Panc1 (cell line): Measurements from ENCODE around the gene CFAP141. TPM values are rescaled to one million over a fixed set of nuclear protein-coding genes. Genes with fewer than 3 reads are reported as not detected.
"Not testable (repeated sequence)": the region's sequence is repeated elsewhere in the genome, so short reads cannot be mapped to it uniquely, and the experiment has no call there.

Source experiments
- ATAC-seq: fragments of 200-7000 bp; cut with Tn5 transposase; 2 replicates; pipeline ENCODE4 v1.9.1; 2020; ENCODE audit warnings: mild to moderate bottlenecking, moderate library complexity
- BruUV-seq: library from RNA; stranded (reverse); fragments of 400-500 nt; replicated peaks from 2 replicates; lab custom pipeline; 2021; lab: Mats Ljungman, UMichigan
- CTCF ChIA-PET: fragments of 300-600 bp; sonication (Branson Sonifier 250); formaldehyde crosslinking; loops from one replicate; lab custom pipeline; 2022; ENCODE audit warnings: antibody characterized with exemption; lab: Charles Lee
- POLR2A ChIA-PET: fragments of 300-600 bp; sonication (Branson Sonifier 250); formaldehyde crosslinking; loops from one replicate; lab custom pipeline; 2022; ENCODE audit warnings: antibody characterized with exemption; lab: Charles Lee
- DNase-seq: peaks from one replicate; pipeline ENCODE4 v3.0.0-alpha.2; 2010; ENCODE audit warnings: low read depth, low spot score
- H3K27ac ChIP-seq: 2 replicates; pipeline ENCODE4 v1.5.1; 2011; ENCODE audit warnings: mild to moderate bottlenecking, low read length, inconsistent platforms
- H3K27me3 ChIP-seq: fragments of 200-500 bp; sonication (Bioruptor generic); 2 replicates; pipeline ENCODE4 v1.6.0; 2014; ENCODE audit warnings: low read length, inconsistent platforms; ENCODE audit not compliant: control insufficient read depth, insufficient read depth
- H3K36me3 ChIP-seq: fragments of 200-500 bp; sonication (Bioruptor generic); 2 replicates; pipeline ENCODE4 v1.5.1; 2014; ENCODE audit warnings: inconsistent platforms, mild to moderate bottlenecking, low read length, moderate library complexity; ENCODE audit not compliant: control insufficient read depth, insufficient read depth
- H3K4me1 ChIP-seq: 2 replicates; pipeline ENCODE4 v1.5.1; 2011; ENCODE audit warnings: inconsistent platforms, mild to moderate bottlenecking, low read length, moderate library complexity; ENCODE audit not compliant: control insufficient read depth, insufficient read depth
- H3K4me3 ChIP-seq, 2 experiments: 2 replicates each; pipeline ENCODE4 v1.5.1; 2011 to 2012; ENCODE audit warnings: low read depth in 2 of 2, low read length in 2 of 2, mild to moderate bottlenecking in 2 of 2, inconsistent platforms in 1 of 2, moderate library complexity in 1 of 2
- H3K9me3 ChIP-seq: fragments of 200-500 bp; sonication (Bioruptor generic); 2 replicates; pipeline ENCODE4 v1.5.1; 2014; ENCODE audit warnings: low read depth, mild to moderate bottlenecking, inconsistent platforms, low read length, moderate library complexity; ENCODE audit not compliant: control insufficient read depth, insufficient read depth
- POLR2AphosphoS5 ChIP-seq: IDR thresholded peaks from 2 replicates; pipeline ENCODE4 v1.6.1; 2012; ENCODE audit warnings: mild to moderate bottlenecking, low read depth, low read length, moderate library complexity
- SIN3A ChIP-seq: IDR thresholded peaks from 2 replicates; pipeline ENCODE4 v1.6.1; 2012; ENCODE audit warnings: low read depth, mild to moderate bottlenecking, low read length, moderate library complexity, borderline replicate concordance; ENCODE audit not compliant: insufficient read depth
- TCF7L2 ChIP-seq: IDR thresholded peaks from 2 replicates; pipeline ENCODE4 v1.6.1; 2011; ENCODE audit warnings: mild to moderate bottlenecking, low read depth, low read length, inconsistent platforms
- in situ Hi-C: cut with HindIII; loops from 2 replicates; pipeline ENCODE4 v1.10.0; 2016; ENCODE audit warnings: low sequenced_read_pairs, low pct_unique_long_range_greater_than_20kb
- intact Hi-C: fragments of 100-400 bp; cut with micrococcal nuclease; formaldehyde crosslinking; loops from one replicate; pipeline ENCODE4 v1.10.0; 2022; ENCODE audit not compliant: unreplicated experiment
- total RNA-seq: library from RNA; stranded (reverse); gene quantifications from one replicate; pipeline ENCODE4 v1.2.1, GENCODE V29; 2021; ENCODE audit not compliant: unreplicated experiment
- TF ChIP-seq, protein P1 (sequence below): fragments of 450-650 bp; IDR thresholded peaks from 2 replicates; pipeline ENCODE4 v1.5.1; 2017; ENCODE audit warnings: mild to moderate bottlenecking
- TF ChIP-seq, protein P2 (sequence below), 2 experiments: IDR thresholded peaks; 2 replicates each; pipeline ENCODE4 v1.6.1; 2011 to 2012; ENCODE audit warnings: low read depth in 2 of 2, control low read depth in 1 of 2, low read length in 1 of 2, mild to moderate bottlenecking in 1 of 2, moderate library complexity in 1 of 2; ENCODE audit not compliant: insufficient read depth in 1 of 2

The CFAP141 gene
- total RNA-seq, 1 experiment from 2014 or later: not detected

DNA sequence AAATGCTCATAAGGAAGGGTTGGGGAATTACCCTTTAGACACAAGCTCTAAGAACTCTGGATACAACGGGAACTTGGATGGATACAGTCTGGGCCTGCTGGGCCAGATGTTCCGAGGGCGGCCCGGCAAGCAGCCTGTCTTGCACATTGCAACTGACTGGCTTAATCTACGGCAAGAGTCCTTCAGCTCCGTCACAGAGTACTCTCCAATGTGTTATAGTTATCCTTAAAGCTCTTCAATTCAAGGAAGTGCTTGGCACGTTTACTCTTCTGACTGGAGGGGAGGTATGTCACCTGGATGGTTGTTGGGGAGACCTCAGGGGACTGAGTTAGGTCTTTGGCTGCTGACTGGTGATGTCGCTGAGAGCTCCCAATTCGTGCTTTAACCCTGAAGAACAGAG, 1.1 kb upstream of the CFAP141 start:
- Histone ChIP-seq H3K27me3 (no peaks in the 10 kb centered on the region), H3K4me3 (no peak overlapping the region), H3K9me3 (no peaks in the 10 kb centered on the region), H3K4me1 (no peaks in the 10 kb centered on the region), H3K36me3 (peaks cover 8% of the 10 kb centered on the region; the same call in 1 of the 2 replicates), H3K27ac (no peak overlapping the region)
- DNase-seq (no peak), ATAC-seq (no peak)
- TF ChIP-seq, protein P1, sequence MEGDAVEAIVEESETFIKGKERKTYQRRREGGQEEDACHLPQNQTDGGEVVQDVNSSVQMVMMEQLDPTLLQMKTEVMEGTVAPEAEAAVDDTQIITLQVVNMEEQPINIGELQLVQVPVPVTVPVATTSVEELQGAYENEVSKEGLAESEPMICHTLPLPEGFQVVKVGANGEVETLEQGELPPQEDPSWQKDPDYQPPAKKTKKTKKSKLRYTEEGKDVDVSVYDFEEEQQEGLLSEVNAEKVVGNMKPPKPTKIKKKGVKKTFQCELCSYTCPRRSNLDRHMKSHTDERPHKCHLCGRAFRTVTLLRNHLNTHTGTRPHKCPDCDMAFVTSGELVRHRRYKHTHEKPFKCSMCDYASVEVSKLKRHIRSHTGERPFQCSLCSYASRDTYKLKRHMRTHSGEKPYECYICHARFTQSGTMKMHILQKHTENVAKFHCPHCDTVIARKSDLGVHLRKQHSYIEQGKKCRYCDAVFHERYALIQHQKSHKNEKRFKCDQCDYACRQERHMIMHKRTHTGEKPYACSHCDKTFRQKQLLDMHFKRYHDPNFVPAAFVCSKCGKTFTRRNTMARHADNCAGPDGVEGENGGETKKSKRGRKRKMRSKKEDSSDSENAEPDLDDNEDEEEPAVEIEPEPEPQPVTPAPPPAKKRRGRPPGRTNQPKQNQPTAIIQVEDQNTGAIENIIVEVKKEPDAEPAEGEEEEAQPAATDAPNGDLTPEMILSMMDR: no peak
- TF ChIP-seq, protein P2, sequence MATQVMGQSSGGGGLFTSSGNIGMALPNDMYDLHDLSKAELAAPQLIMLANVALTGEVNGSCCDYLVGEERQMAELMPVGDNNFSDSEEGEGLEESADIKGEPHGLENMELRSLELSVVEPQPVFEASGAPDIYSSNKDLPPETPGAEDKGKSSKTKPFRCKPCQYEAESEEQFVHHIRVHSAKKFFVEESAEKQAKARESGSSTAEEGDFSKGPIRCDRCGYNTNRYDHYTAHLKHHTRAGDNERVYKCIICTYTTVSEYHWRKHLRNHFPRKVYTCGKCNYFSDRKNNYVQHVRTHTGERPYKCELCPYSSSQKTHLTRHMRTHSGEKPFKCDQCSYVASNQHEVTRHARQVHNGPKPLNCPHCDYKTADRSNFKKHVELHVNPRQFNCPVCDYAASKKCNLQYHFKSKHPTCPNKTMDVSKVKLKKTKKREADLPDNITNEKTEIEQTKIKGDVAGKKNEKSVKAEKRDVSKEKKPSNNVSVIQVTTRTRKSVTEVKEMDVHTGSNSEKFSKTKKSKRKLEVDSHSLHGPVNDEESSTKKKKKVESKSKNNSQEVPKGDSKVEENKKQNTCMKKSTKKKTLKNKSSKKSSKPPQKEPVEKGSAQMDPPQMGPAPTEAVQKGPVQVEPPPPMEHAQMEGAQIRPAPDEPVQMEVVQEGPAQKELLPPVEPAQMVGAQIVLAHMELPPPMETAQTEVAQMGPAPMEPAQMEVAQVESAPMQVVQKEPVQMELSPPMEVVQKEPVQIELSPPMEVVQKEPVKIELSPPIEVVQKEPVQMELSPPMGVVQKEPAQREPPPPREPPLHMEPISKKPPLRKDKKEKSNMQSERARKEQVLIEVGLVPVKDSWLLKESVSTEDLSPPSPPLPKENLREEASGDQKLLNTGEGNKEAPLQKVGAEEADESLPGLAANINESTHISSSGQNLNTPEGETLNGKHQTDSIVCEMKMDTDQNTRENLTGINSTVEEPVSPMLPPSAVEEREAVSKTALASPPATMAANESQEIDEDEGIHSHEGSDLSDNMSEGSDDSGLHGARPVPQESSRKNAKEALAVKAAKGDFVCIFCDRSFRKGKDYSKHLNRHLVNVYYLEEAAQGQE (IDR thresholded peaks at IDR 0.05; ENCODE audit: insufficient read depth in 1 of 2, low read depth in 2 of 2, low read length in 1 of 2): no peak
- POLR2A ChIA-PET: interaction anchor here (0.6 kb wide), 2 partner anchors 11 to 13 kb away, joined by 3 to 8 read pairs; partner anchors contain the start of gene UBAP2L
- CTCF ChIA-PET: no interaction called here
- in situ Hi-C loops (no loop called here), intact Hi-C loops (no loop called here)
- no TSS peak for BruUV-seq

DNA sequence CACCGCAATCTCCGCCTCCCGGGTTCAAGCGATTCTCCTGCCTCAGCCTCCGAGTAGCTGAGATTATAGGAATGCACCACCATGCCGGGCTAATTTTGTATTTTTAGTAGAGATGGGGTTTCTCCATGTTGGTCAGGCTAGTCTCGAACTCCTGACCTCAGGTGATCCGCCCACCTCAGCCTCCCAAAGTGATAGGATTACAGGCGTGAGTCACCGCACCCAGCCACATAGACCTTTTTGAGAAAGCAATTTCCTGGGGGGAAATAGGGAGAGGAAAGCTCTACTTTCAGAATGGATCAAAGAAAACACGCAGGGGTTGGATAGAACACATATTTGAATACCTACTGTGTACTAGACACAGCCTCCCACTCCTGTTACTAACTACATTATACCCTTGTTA, 355 bp downstream of the CFAP141 start:
- H3K27me3 ChIP-seq, CTCF ChIA-PET, H3K27ac ChIP-seq, ATAC-seq, BruUV-seq, H3K36me3 ChIP-seq, POLR2A ChIA-PET, intact Hi-C loops, in situ Hi-C loops, H3K9me3 ChIP-seq, DNase-seq, H3K4me3 ChIP-seq, H3K4me1 ChIP-seq: not testable (repeated sequence)

DNA sequence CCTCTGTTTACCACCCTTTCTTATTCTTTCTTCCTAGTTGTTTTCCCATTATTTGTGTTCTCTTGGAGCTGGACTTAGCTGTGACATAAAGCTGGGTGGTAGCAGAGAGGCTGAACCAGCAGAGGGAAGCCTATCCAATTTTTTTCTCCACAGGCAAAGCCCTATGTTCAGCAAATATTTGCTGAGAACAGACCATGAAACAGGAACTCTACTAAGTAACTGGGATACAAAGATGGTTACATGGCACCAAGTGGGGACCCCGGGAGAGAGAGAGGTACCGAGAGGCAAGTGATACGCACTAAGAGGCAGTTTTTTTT, 6.6 kb downstream of the CFAP141 start:
- ATAC-seq (peak; percentile 70), DNase-seq (no peak)
- no peaks in the 10 kb centered on the region for H3K36me3 ChIP-seq
- CTCF ChIA-PET: interaction anchor here (0.6 to 2.7 kb wide), 3 partner anchors 31 to 670 kb away, joined by 3 to 8 read pairs (median 3); no protein-coding TSS in a partner anchor
- no peaks in the 10 kb centered on the region for H3K27me3 ChIP-seq
- no TSS peak for BruUV-seq
- TF ChIP-seq POLR2AphosphoS5 (no peak), TCF7L2 (no peak), SIN3A (no peak)
- TF ChIP-seq, protein P2 (IDR thresholded peaks at IDR 0.05; ENCODE audit: insufficient read depth in 1 of 2, low read depth in 2 of 2, low read length in 1 of 2): no peak
- TF ChIP-seq, protein P1: no peak
- in situ Hi-C loops: no loop called here
- intact Hi-C loops: loop anchor here (1.0 to 10.0 kb wide), 2 partner anchors 73 to 135 kb away; partner anchors contain the start of gene HAX1
- POLR2A ChIA-PET: no interaction called here
- H3K9me3 ChIP-seq: no peaks in the 10 kb centered on the region
- no peak overlapping the region for H3K27ac ChIP-seq
- H3K4me3 ChIP-seq: no peak overlapping the region; a peak in 1 of 4 replicates
- 0 out of 2 replicates have a peak, but pooled peaks cover 2% of the 10 kb centered on the region for H3K4me1 ChIP-seq
